ENCODE results near the gene NCOA7. TPM values are rescaled to one million over a fixed set of nuclear protein-coding genes. Genes with fewer than 3 reads are reported as not detected.
A peak's percentile ranks its signal among the peaks of the same experiment; 100 is the strongest.

The NCOA7 gene
- total RNA-seq, 1 donor from 2014 or later, result 7.7 TPM

GRCh38 chr6:125742464-125743120 is 48.2 kb upstream of the NCOA7 start:
- H3K4me3 Mint-ChIP-seq, result no peak overlapping the region

GRCh38 chr6:125743604-125744003 is 47.2 kb upstream of the NCOA7 start:
- no peaks in the 10 kb centered on the region for H3K36me3 ChIP-seq
- TF ChIP-seq CTCF (IDR thresholded peaks at IDR 0.05) (no peak), EZH2 (IDR thresholded peaks at IDR 0.05) (no peak), EZH2phosphoT487 (IDR thresholded peaks at IDR 0.05) (no peak)
- H3K27ac ChIP-seq, result no peak overlapping the region
- H4K20me1 ChIP-seq (ENCODE audit: low read depth), result peaks cover 16% of the 10 kb centered on the region
- no peaks in the 10 kb centered on the region for H3K9me3 ChIP-seq (ENCODE audit: low read depth)
- H2AFZ ChIP-seq (replicated peaks), result no peak overlapping the region
- peaks cover 40% of the 10 kb centered on the region for H3K27me3 Mint-ChIP-seq (ENCODE audit: insufficient read depth, low read depth)
- H3K4me1 ChIP-seq, result peaks cover 18% of the 10 kb centered on the region
- H3K4me3 ChIP-seq, result no peak overlapping the region
- H3K9me3 Mint-ChIP-seq, result no peaks in the 10 kb centered on the region
- no peak overlapping the region for H3K4me2 ChIP-seq
- H3K4me1 Mint-ChIP-seq, result peaks cover 25% of the 10 kb centered on the region
- no peak overlapping the region for H3K9ac ChIP-seq
- no peak for DNase-seq (ENCODE audit: low spot score)
- H3K27me3 ChIP-seq, result peaks cover 54% of the 10 kb centered on the region
- H3F3A ChIP-seq (ENCODE audit: low read depth), result peaks cover 33% of the 10 kb centered on the region
- no peaks in the 10 kb centered on the region for H3K79me2 ChIP-seq (ENCODE audit: low read depth)
- H3K36me3 Mint-ChIP-seq, result no peaks in the 10 kb centered on the region
- H3K27ac Mint-ChIP-seq, result no peak overlapping the region
- H3K4me3 Mint-ChIP-seq, result no peak overlapping the region

More at GRCh38 chr6:125742464-125743120, 48.2 kb upstream of the NCOA7 start:
- no peaks in the 10 kb centered on the region for H3K9me3 Mint-ChIP-seq
- peaks cover 29% of the 10 kb centered on the region for H3F3A ChIP-seq (ENCODE audit: low read depth)
- peaks cover 14% of the 10 kb centered on the region for H3K4me1 ChIP-seq
- H4K20me1 ChIP-seq (ENCODE audit: low read depth), result peaks cover 16% of the 10 kb centered on the region
- H3K79me2 ChIP-seq (ENCODE audit: low read depth), result no peaks in the 10 kb centered on the region
- no peak overlapping the region for H3K27ac ChIP-seq
- no peaks in the 10 kb centered on the region for H3K9me3 ChIP-seq (ENCODE audit: low read depth)
- no peak overlapping the region for H2AFZ ChIP-seq (replicated peaks)
- H3K27ac Mint-ChIP-seq, result no peak overlapping the region
- H3K36me3 ChIP-seq, result no peaks in the 10 kb centered on the region
- peaks cover 44% of the 10 kb centered on the region for H3K27me3 ChIP-seq
- peaks cover 21% of the 10 kb centered on the region for H3K4me1 Mint-ChIP-seq
- DNase-seq (ENCODE audit: low spot score), result no peak
- no peak overlapping the region for H3K9ac ChIP-seq
- H3K4me2 ChIP-seq, result no peak overlapping the region
- no peak overlapping the region for H3K4me3 ChIP-seq
- peaks cover 32% of the 10 kb centered on the region for H3K27me3 Mint-ChIP-seq (ENCODE audit: insufficient read depth, low read depth)
- H3K36me3 Mint-ChIP-seq, result no peaks in the 10 kb centered on the region
- no peak for TF ChIP-seq EZH2phosphoT487 (IDR thresholded peaks at IDR 0.05)
- no peak for TF ChIP-seq EZH2 (IDR thresholded peaks at IDR 0.05)
- TF ChIP-seq CTCF (IDR thresholded peaks at IDR 0.05), result no peak

- Histone ChIP-seq H3K36me3 (no peaks in the 10 kb centered on the region), H3K9me3 (ENCODE audit: low read depth) (no peaks in the 10 kb centered on the region), H3K4me1 (peaks cover 29% of the 10 kb centered on the region), H3K79me2 (ENCODE audit: low read depth) (no peaks in the 10 kb centered on the region), H3K4me3 (peak overlapping the region; percentile 80), H4K20me1 (ENCODE audit: low read depth) (peaks cover 17% of the 10 kb centered on the region), H3K4me2 (peak overlapping the region; percentile 83), H3K27me3 (peaks cover 72% of the 10 kb centered on the region), H3F3A (ENCODE audit: low read depth) (peaks cover 33% of the 10 kb centered on the region), H3K27ac (no peak overlapping the region), H2AFZ (replicated peaks) (no peak overlapping the region), H3K9ac (no peak overlapping the region)
- DNase-seq (ENCODE audit: low spot score), result peak; percentile 33
- peaks cover 35% of the 10 kb centered on the region for H3K4me1 Mint-ChIP-seq
- no peaks in the 10 kb centered on the region for H3K9me3 Mint-ChIP-seq
- H3K27ac Mint-ChIP-seq, result no peak overlapping the region
- no peaks in the 10 kb centered on the region for H3K36me3 Mint-ChIP-seq
- peaks cover 52% of the 10 kb centered on the region for H3K27me3 Mint-ChIP-seq (ENCODE audit: insufficient read depth, low read depth)
- TF ChIP-seq EZH2 (IDR thresholded peaks at IDR 0.05), result no peak
- no peak for TF ChIP-seq CTCF (IDR thresholded peaks at IDR 0.05)
- TF ChIP-seq EZH2phosphoT487 (IDR thresholded peaks at IDR 0.05), result no peak
- H3K4me3 Mint-ChIP-seq, result no peak overlapping the region
These were observed 45.3 kb upstream of the NCOA7 start for GRCh38 chr6:125745281-125746018.
